HG02870 (cell line): ENCODE results near the gene GAREM2.
"Not testable (repeated sequence)": the region's sequence is repeated elsewhere in the genome, so short reads cannot be mapped to it uniquely, and the experiment has no call there.

Experiments
- ATAC-seq: cut with Tn5 transposase; IDR thresholded peaks from one replicate; pipeline ENCODE4 v1.9.1; 2021; ENCODE audit warnings: mild to moderate bottlenecking, moderate library complexity; ENCODE audit not compliant: unreplicated experiment

The GAREM2 gene

GRCh38 chr2:26172871-26173775 is at the start of gene GAREM2:
Gene GAREM2, plus strand, starts transcription at chr2:26173088. Its CDS starts 133 bp downstream, at chr2:26173221.
- ATAC-seq: no peak

DNA sequence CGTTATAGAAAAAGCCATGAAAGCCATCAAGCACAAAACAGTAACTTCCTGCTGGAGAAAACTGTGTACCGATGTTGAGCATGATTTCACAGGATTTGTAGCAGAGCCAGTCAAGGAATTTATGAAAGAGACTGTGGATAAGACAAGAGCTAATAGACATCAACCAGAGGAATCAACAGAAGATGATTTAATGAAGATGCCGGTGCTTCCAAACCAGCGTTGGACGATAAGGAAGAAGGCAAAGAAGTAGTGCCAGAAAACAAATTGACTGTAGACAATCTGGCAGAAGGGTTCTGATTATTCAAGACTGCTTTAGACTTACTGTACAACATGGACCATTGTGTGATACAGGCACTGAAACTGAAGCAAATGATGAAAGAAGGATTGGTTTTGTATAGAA is 49.5 kb upstream of the GAREM2 start:
- ATAC-seq: no peak

- ATAC-seq: no peak
Measured at GRCh38 chr2:26126074-26126473, 46.8 kb upstream of the GAREM2 start.

DNA sequence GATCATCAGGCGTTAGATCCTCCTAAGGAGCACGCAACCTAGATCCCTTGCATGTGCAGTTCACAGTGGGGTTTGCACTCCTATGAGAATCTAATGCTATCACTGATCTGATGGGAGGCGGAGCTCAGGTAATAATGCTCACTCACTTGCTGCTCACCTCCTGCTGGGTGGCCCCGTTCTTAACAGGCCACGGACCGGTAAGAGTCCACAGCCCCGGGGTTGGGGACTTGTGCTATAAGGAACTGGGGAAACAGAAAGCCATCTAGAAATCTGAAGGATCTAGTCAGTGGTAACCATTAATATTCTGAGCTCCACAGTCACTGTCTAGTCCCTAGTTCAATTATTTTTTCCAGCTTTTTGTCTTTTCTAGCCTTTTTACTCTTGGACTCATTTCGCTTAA is 44.7 kb upstream of the GAREM2 start:
- ATAC-seq: no peak

DNA sequence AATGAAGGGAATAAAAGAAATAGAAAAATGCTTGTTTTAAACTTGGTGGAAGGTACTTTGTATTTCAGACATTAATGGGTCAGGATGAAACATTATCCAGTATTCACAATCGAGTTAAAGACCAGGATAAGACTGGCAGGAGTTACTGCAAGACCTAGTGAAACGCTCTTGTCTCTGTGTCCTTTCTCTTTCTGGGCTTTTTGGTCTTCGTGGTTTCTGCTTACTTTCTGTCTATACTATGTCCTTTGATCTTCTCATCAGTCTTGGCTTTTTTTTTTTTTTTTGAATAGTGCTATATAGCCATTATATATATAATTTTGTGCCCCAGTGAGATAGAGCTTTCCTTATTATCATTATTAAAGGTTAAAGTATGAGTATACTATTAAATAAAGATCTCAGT is 42.1 kb upstream of the GAREM2 start:
- no peak for ATAC-seq

- no peak for ATAC-seq
Measured at GRCh38 chr2:26136451-26136850, 36.4 kb upstream of the GAREM2 start.

DNA sequence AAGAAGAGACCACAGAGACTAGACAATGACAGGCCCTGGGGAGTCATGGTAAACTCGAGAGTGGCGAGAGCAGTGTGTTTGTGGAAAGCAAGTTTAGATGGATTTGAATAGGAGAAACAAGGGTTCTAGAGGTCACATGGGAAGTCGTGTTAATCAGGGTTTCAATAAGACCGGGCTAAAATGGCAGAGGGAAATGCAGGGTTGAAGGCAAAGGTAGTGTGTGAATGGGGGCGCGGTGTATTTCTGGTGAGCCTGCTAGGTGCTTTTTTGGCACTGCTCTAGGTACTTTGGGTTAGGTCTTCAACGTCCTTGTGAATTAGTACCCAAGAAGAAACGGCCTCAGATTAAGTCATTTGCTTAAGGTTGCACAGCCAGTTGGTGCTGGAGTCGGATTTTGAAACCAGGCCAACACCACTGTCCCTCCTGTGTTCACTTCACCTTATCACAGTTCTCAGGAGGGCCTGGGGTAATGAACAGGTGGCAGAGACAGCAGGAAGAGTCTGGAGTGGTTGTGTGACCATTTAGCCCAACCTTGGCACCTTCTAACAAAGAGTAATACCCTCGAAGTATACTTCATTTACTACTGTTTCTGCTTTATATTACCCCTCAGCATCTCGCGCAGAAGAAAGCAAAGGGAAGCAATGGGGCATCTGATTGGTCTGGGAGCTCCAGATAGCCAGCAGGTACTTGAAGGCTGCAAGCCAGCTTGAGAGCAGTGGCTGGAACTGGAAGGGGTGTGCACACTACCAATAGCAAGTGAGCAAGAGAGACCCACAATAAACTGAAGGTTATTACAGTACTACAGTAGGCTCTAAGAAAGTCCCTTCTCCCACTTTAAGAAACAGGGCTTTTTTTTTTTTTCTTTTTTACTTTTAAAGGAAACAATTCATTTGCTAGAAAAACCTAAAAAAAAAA is 33.4 kb upstream of the GAREM2 start:
- ATAC-seq: no peak

- ATAC-seq: no peak
Measured at GRCh38 chr2:26141145-26141769, 31.6 kb upstream of the GAREM2 start.

DNA sequence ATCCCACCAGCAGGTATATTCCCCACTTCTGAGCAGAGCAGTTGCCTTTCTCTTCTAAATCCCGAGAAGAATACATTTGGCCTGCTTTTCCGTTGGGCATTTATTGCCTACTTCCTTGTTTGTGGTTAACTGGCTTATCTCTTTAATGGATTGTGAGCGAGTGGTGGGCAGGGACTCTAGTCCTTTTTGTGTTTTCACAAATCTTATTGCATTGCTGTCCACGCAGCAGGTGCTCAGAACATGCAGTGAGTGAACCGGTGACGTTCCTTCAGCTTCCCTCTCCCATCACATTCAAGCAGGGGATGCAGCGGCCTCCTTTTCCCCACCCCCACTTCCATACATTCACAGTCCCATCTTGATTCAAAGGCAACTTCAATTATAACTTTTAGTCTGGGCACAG is 28.9 kb upstream of the GAREM2 start:
- no peak for ATAC-seq

GRCh38 chr2:26144953-26145680 is 27.8 kb upstream of the GAREM2 start:
- no peak for ATAC-seq

GRCh38 chr2:26148501-26148900 is 24.4 kb upstream of the GAREM2 start:
- ATAC-seq: no peak

GRCh38 chr2:26150243-26150642 is 22.6 kb upstream of the GAREM2 start:
- ATAC-seq: no peak

GRCh38 chr2:26157580-26157979 is 15.3 kb upstream of the GAREM2 start:
- ATAC-seq: no peak

DNA sequence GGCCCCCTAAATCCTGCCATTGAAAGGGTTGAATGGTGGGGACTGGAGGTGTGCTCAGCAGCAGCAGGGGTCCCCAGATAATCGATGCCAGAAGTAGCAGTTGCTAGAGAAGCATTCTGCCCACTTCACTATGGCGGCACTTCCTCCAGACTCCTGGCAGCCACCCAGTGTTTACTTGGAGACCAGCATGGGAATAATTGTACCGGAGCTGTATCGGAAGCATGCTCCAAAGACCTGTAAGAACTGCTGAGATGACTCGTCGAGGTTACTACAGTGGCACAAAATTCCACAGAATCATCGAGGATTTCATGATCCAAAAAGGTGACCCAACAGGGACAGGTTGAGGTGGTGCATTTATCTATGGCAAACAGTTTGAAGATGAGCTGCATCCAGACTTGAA is 11.0 kb upstream of the GAREM2 start:
- no peak for ATAC-seq

DNA sequence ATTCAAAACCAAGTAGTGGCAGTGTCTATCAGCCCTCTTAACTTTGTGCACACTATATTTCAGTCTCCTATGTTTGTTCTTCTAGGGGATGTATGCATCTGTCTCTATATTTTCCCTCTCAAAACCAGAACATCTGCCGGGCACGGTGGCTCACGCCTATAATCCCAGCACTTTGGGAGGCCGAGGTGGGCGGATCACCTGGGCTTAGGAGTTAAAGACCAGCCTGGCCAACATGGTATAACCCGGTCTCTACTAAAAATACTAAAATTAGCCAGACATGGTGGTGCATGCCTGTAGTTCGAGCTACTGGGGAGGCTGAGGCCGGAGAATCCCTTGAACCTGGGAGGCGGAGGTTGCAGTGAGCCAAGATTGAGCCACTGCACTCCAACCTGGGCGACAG is 9.9 kb upstream of the GAREM2 start:
- no peak for ATAC-seq

DNA sequence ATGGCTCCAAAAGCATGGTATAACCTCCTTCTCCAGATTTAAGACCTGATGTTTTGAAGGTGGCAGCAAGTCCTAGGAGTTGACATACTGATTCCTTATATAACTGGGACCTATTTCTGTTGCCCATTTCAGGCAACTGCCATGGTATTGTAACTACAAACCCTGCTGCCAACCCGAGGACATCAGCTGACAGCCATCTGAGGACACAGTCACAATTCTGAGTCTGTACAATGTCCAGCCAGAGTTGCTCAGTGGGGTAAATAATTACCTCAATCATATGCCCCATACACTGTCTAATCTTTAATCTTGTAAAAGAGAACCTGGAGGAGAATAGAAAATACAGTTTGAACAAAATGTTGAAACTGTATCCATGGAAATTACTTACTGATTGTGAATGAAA is 8.7 kb upstream of the GAREM2 start:
- no peak for ATAC-seq

DNA sequence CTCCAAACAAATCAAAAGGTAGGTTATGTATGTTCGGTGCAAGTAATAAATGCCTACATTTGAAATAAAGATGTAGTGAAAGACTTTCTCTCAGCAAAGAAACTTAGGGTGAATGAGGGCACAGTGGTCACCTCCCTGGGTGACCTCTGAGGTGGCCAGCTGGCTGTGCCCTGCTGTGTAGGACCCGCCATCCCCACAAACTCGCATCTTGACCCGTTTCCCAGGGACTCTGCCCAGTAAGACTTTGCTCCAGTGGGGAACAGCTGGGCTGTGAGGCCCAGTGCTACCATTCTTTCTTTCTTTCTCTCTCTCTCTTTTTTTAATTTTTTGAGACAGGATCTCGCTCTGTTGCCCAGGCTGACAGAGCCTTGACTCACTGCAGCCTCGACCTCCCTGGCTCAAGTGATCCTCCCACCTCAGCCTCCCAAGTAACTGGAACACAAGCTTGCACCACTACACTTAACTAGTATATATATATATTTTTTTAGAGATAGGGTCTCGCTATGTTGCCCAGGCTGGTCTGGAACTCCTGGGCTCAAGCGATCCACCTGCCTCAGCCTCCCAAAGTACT is 8.2 kb upstream of the GAREM2 start:
- ATAC-seq: no peak

- no peak for ATAC-seq
Measured at GRCh38 chr2:26165403-26165802, 7.5 kb upstream of the GAREM2 start.

- ATAC-seq: not testable (repeated sequence)
Measured at GRCh38 chr2:26166541-26166940, 6.3 kb upstream of the GAREM2 start.

DNA sequence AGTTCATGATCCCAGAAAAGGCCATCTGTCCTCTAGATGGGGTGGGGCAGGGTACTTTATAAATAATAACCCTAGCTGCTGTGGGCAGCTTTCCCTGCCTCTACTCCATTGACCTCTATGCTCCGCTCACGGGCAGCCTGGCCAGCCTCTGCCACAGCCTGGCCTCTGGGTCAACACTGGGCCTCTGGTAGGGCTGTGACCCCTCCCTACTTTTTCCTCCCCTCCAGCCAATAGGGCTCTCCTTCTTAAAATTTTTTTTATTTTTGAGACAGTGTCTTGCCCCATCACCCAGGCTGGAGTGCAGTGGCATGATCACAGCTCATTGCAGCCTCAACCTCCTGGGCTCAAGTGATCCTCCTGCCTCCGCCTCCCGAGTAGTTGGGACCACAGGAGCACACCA is 4.1 kb upstream of the GAREM2 start:
- no peak for ATAC-seq
